Renal pelvis (tissue), 4 donors: ENCODE results near the gene PARD3B. TPM values are rescaled to one million over a fixed set of nuclear protein-coding genes. Genes with fewer than 3 reads are reported as not detected.
"Not testable (repeated sequence)": the region's sequence is repeated elsewhere in the genome, so short reads cannot be mapped to it uniquely, and the experiment has no call there.

Source experiments
- DNase-seq: peaks from one replicate; pipeline ENCODE4 v3.0.0-alpha.2; 2013
- polyA plus RNA-seq, 3 donors: library from polyadenylated mRNA; unstranded; fragments of 120-200 nt; gene quantifications; one replicate each; pipeline ENCODE4 v1.2.1, GENCODE V29; 2013; ENCODE audit not compliant: insufficient read length in 3 of 3

Gene PARD3B
- polyA plus RNA-seq, 3 donors = 33.2 to 37.3 (median 34.3) TPM

DNA sequence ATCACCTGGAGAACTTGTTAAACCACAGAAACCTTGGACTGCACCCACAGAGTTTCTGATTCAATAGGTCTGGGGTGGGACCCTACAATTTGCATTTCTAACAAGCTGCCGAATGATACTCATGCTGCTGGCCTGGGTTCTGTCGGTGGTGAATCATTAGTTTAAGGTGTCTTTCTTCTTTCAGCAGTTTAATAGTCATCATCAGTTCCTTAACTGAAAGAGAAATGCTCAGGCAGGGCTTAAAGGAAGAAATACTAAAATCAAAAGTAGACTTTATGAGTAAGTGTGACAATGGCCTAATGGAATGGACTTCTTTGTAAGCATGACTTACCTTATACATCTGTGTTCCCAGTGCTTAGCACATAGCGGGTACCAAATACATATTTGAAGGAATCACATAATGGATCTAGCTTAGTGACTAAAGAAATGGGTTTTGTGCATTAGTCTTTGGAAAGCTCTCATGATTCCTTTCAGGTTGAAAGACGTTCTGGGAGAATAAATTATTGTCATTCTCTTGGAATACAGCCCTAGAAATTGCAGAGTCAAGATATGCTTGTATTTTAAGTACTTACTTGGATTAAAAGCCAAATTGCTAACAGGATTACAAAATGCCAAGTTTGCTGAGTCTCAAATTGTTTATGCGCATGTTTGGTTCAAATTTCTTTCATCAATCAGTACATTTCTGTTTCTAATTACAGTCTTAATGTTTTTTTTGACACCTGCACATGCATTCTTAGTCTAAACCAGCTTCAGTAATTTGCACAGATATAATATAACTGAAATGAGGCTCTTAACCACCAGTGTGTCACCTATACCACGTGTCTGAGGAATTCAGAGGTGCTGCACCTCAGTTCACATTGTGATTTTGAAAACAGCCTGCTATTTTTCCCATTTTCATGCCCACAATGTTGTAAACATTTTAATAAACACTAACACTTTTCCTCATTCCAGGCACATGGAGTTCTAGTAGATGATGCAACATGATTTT, 916.7 kb downstream of the PARD3B start:
- no peak for DNase-seq

DNA sequence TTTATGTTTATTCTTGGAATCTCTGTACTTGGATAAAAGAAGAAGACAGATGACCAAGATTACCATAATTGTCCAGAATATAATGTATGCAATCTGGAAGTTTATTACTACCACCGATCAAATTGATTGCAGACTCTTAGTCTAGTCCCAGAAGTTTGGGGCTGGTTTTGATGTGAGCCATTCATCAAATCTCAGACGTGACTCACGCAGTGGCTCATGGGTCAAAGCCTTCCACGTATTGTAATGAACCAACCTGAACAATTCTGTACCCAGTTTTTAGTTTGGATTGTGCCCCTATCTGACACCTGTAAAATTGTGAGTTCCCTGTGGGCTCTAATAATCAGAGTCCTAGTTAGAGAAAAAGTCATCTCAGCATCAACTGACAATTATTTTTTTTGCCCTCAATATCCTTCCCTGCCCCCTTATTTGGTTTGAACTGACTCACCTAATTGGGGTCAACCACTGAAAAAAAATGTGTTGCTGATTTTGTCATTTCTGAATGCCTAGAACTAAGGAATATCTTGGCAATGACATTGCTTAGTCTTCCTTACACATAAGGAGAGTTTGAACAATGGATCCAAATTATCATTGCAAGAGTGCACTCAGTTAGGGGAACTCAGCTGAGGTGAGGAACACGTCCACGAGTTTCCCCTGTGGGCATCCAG, 917.5 kb downstream of the PARD3B start:
- DNase-seq = no peak

DNA sequence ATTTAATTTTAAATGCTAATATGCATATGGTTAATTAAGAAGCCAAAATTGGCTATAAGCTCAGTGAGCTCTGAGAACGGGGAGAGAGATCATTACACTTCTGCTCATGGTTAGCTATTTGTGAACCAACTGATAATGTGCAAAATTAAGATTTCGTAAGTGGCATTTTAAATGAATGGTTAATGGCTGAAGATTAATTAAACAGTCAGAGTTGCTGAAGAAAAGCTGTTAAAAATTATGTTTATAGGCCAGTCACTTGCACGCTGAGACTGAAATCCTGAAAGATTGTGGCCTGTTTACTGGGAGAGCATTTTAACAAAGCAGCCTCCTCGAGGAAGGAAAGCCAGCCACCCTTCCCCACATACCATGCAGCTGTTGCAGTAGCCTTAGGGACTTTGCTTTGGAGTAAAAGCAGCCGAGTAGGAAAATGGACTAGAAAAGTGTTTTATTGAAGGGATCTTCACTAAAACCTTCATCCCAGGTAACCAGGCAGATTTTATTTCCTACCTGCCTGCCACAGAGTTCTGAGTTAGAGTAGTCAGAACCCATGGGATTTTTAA, 918.3 kb downstream of the PARD3B start:
- DNase-seq = no peak

DNA sequence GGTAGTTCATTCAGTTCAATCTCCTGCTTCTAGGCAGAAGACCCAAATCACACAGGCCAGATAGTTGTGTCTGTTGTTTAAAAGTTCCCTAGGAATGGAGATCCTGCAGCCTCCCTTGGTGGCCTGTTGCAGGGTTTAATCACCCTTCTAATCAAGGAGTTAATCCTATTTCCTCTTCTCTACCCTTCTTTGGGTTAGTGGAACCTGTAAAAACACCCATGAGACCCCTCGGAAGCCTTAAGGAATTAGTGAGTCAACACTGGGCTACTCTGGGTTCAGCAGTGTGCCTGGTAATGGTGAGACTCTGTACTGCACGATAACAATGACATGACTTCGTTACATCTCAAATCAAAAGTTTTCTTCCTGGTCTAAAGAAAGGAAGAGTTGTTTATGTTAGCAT, 919.4 kb downstream of the PARD3B start:
- no peak for DNase-seq

DNA sequence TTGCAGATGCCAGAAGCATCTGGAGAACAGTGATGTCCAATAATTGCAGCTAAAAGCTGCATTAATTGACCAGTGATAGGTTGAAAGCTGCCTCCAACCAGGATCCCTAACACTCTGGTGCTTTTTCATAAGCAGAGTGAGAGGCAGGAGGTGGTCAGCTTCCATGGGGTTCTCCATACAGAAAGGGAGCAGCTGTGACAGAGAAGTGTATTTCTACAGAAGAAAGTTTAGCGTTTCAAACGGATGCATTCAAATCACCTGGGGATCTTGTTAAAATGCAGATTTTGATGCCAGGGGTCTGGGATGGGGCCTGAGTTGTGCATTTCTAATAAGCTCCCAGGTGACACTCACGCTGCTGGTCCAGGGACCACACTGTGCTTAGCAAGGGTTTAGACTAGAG, 920.5 kb downstream of the PARD3B start:
- DNase-seq = no peak

DNA sequence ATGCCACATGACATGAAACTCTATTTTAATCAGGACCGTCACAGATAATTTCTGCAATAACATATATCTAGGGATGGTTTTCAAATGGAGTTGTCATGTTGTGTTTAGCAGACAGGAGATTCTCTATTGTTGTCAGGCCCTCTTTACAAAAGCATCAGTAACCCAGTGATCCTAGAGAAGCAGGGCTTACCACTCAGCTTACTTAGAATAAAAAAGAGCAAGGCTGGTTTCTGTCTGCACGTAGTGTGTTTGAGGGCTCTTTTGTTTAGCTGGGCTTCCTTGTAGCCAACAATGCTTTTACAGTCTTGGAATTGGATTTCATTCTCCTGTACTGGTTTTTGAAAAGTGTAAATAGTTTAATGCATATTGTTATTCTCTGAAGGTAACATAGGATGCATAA, 926.5 kb downstream of the PARD3B start:
- DNase-seq = no peak

DNA sequence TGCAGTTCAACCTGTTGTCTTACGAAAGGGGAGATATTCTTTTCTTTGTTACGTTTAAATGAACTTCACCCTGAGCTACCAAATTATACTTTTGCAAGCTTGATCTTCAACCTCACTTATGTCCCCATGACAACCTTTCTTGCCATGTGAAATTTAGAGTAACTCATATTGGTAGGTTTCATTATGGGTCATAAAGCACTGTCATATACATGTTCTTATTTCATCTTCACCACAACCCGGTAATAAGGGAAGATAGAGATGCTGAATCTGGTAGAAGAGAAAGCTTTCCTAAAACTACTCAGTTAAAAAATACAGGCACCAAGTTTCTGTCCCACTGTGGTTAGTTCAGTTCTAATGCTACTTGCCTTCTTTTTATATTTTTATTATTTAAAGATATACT, 928.5 kb downstream of the PARD3B start:
- no peak for DNase-seq

DNA sequence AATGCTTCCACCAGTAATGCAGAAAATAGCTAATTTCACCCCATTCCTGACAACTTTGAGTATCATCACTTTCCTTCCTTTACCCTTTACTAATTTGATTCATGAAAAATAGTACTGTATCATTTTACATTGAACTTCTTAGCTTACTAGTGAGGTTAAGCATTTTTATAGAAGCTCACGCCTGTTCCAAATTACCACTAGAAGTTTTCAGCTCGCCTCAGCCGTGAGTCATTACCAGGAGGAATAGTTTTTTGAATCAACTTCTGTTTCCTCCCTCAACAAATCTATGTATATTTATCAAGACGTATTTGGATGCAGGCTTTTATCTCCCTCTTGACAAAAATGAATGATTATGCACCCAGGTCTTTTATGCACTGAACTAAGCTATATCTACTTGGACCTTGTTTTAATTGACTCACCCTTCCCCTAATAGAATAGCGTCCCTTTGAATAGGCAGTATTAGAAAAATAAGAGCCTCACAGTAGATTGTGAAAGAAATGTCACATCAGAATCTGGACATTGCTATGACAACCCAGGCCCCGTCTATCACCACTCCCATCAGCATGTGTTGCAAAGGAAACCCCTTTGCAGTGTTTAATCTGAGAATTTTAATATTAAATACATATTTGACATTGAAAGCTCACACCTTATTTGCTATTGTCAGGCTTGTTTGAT, 929.6 kb downstream of the PARD3B start:
- DNase-seq = no peak

DNA sequence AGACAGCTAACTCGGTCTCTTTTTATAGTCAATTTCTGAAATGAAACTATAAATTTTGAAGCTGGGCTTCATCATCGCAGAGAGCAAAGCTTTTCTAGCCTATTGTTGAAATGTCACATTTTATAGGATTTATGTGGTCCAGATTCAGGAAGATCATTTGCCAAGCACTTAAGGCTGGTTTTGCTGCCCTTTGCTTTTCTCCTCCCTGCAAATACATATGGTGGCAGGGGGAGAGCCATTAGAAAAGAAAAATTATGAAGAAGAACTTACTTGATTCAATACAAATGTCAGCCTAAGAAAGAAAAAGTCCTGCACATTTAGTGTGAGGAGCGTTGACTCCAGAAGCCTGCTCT, 930.1 kb downstream of the PARD3B start:
- no peak for DNase-seq

DNA sequence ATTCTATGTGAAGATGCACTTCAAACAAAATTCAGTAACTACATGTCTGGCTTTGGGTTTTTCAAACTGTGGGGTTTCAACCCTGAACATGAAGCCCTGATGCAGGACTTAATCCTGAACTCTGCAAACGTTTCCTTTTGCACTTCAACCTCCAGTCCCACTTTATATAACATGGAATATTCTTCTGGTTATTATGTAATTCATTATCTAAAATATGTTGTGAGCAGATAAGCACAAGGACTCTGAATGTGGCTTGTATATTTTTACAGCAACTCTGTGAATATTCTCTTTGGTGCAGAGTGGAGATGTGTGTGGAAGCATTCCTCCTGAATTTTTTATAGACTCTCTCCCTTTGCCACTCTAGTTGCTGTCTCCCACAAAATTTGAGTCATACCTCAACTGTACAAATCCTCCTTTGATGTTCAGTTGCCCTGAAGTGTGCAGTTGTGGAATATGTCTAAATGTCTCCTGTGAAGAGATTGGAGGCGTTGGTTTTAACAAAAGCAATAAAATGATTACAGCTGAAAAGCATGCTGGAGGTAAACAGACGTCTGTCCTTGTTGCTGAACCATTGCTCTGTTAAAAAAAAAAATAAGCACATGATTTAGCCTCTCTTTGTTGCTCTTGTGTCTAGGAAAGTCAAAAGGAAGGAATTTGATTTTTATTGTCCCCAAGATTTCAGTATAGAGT, 931.9 kb downstream of the PARD3B start:
- no peak for DNase-seq

DNA sequence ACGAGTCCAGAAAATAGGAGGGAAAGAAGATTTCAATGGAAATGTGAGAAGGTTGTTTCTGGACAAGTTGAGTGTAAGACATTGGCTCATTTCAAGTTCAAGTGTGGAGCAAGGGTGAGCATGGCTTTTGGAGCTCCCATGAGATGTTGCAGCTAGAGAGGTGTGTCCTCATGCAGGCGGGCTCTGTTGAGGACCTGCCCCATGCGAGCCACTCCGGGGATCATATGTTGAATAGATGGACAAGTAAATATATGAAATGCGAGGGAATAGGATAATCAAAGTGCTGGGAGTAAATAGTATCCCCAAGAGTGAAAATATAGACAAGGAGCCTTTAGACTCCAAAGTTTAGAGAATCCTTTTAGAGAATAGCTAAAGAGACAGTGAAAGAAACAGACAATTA, 936.6 kb downstream of the PARD3B start:
- DNase-seq = no peak

DNA sequence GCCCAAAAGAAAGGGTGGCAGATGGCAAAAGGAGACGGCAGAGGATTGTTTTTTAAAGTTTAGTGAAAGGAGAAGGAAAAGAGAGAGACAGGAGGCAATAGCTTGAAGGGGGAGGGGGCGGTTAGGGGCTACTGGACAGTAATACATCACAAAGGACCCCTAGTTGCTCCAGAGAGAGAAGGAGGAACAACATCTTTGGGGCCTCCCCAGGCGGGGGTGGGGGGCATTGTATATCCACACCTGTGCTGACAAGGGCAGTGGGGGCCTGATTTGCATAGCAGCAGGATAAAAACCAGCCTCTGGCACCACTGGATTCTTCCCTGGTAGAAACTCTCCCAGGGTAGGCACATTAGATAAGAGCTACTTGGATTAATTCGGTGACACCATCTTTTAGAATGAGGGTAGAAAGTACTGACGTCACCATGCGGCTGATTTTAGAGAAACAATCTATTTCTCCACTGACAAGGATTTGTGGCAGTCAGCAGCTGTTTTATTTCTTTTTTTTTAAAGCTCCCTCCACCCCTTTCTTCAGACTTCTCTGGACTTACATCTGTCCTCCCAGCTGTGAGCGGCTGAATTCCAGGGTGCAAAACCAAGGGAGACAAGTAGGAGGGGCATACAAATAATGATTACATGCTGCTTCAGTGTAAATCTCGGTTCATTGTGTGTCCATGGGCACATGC, 937.3 kb downstream of the PARD3B start:
- DNase-seq = peak; percentile 52

DNA sequence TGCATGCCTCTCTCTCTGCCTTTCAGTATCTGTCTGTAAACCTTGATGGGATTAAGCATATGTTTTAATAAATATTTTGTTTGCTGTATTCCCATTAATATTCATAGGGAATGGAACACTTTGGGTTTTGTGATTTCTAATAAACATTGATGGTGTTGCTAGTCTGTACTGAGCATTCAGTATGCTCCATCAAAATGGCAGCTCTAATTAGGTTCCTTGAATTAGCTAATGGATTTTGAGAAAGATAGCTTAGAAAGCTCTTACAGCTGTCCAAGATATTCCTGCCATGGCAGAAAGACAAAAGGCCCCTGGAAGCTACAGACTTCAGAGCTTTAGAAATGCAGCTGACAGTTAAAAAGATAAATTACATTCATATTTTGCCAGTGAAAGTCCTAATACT, 937.8 kb downstream of the PARD3B start:
- DNase-seq = no peak

DNA sequence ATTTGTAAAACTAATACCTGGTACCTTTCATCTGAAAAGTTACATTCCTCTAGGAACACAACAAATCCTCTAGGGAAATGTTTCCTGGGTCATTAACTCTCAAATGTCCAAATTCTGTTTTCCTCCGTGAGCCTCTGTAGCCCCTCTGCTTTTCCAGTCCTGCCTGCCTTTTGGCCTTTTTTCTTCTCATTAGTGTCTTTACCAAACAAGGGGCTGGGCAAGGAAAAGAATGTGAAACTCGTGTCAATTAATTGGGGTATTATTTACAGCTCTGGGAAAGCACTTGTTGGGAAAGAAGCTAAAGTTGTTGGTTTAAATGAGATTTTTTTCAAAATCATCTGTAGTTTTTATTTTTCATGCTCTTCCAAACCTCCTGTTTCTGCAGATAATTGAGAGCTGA, 938.9 kb downstream of the PARD3B start:
- no peak for DNase-seq

DNA sequence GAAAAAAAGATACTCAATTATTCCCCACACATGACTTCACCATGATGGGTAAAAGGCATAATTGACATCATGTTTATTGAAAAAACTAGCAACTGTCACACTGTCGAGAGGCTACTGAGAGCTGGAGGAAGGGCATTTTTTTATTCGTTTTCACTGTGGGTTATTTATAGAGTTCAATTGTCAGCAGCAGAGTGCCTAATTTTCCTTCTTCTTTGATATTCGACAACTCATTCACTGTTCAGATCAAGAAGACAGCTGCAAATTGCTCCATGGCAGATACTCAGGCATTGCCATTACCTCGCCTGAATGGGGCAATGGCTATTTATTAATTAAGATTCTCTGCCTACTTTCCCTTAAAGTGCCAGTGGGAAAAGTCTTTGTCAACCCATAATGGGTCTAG, 939.5 kb downstream of the PARD3B start:
- DNase-seq = no peak

DNA sequence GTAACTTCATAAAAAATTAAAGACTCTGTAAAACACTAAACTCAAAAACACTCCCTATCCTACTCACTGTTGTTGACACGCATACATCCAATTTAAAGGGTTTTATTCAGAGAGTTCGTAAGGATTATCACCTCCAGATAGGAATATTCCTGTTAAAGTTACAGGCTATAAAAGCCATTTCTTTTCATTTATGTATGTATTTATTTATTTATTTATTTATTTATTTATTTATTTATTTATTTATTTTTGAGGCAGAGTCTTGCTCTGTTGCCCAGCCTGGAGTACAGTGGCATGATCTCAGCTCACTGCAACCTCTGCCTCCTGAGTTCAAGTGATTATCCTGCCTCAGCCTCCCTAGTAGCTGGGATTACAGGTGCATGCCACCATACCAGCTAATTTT, 948.3 kb downstream of the PARD3B start:
- not testable (repeated sequence) for DNase-seq

DNA sequence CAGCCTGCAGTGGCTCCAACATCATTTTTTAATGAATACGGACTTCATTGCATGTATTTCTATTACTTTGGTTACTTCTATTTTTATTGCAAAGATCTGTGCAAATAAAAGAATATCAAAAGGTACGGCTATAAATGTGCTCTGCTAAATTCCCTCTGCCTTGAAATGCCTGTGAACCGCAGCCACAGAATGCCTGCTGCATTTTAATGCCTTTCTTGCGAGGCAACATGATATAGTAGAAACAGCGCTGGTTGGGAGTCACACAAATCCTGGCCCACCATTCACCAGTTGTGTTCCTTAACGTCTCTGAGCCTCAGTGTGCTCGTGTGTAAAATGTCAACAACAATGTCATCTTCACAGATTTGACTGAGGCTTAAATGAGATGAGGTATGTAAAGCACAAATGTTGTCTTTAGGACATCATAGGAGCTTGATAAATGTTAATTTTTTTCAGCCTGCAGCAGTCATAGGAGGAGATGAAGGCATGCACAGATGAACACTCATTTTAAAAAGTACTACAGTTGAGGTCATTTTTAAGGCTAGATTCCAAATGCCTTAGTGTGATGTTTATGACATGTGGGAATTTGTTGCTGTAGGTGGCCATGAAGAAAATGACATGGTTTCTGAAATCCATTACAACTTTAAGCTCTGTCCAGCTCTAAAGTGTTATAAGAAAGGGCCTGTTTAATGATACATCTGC, 949.4 kb downstream of the PARD3B start:
- no peak for DNase-seq

DNA sequence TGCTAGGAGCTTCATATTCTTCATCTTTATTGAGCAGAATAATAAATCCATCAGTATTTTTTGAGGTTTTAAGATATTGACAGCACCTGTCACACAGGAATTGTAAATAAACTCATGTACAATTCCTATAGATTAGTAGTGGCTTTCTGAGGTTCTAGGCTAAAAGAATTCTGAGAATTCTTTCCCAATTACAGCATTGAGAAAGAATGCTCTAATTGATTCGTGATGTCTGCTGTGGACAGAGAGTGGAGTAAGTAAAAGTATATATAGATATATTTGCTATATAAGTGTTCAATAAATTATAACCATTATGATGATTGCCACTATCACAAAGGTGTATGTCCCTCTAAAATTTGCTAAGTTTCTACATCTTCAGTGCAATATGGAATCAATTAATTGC, 950.5 kb downstream of the PARD3B start:
- DNase-seq = no peak

DNA sequence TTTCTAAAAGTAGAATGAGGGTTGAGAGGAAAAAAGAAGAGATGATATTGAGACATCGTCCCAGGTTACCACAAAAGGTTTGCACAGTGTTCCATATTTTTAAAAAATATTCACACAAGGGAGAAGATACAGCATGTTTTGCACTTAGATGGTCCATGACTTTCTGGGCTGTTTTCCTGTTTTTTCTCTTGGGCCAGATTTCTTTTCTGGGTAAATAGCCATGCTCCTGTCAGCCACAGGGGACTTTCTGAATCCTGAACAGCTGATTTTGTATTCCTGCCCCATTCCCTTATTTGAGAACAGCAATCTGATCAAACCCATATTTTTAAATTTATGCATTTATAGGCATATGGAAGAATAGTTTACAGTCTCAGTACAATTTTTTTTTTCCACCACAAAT, 951.1 kb downstream of the PARD3B start:
- DNase-seq = no peak

DNA sequence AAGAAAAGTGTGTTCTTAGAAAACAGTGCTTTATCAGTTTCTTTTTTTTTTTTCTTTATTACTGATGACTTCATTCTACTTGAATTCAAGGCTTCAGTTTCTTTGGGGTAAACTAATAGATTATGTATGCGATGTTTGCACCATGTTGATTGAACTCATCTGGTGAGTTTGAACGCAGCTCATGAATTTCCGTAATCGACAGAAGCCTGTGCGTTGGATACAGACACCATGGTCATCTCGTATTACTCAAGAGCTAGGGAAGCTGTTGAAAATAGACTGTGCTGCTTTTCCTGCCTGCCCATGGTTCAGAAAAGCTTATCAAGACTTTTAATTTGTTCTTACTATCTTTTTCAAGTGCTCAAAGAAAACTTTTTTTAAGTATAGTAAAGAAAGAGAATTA, 951.5 kb downstream of the PARD3B start:
- DNase-seq = no peak

DNA sequence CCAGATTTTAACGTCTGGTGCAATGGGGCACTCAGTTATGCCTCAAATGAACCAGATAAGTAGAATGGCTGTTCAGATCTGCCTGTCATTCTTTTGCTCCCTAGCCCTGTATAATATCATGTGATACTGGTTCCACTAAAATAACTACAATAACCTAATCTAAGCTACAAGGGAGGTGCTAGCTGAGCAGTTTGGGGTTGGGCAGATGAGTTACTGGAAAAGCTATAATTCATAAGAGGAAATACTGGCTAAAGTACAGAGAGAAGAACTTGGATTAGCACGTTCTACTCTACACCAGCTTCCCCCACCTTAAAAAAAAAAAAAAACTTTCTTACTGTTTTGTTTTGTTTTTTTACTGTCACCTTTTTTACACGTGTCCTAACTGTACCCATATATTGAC, 953.7 kb downstream of the PARD3B start:
- no peak for DNase-seq
